K562 (cell line): Measurements from ENCODE around the gene ANKRD27. TPM values are rescaled to one million over a fixed set of nuclear protein-coding genes. Genes with fewer than 3 reads are reported as not detected.

ENCODE experiments used
- ARID1B ChIP-seq: fragments of 450-650 bp; IDR thresholded peaks from 2 replicates; pipeline ENCODE4 v1.6.1; 2016; ENCODE audit warnings: antibody characterized with exemption, mild to moderate bottlenecking, inconsistent platforms
- ATF4 ChIP-seq: fragments of 450-650 bp; formaldehyde crosslinking; IDR thresholded peaks from 2 replicates; pipeline ENCODE4 v1.4.0; 2022; ENCODE audit warnings: mild to moderate bottlenecking, moderate library complexity
- BRD4 ChIP-seq: fragments of 200-600 bp; sonication (generic); IDR thresholded peaks from 2 replicates; pipeline ENCODE4 v1.6.1; 2017; ENCODE audit warnings: inconsistent platforms
- CAMTA2 ChIP-seq: fragments of 250-450 bp; sonication (Bioruptor Pico); conservative IDR thresholded peaks from 2 replicates; pipeline ENCODE4 v1.5.1; 2022
- COPS2 ChIP-seq: fragments of 450-650 bp; conservative IDR thresholded peaks from 2 replicates; pipeline ENCODE4 v1.6.1; 2016; ENCODE audit warnings: mild to moderate bottlenecking, moderate library complexity
- ELF2 ChIP-seq: fragments of 250-450 bp; sonication (Bioruptor Pico); IDR thresholded peaks from 2 replicates; pipeline ENCODE4 v1.5.0; 2021; ENCODE audit warnings: mild to moderate bottlenecking
- ERF ChIP-seq: fragments of 450-650 bp; formaldehyde crosslinking; IDR thresholded peaks from 2 replicates; pipeline ENCODE4 v1.4.0; 2020; ENCODE audit warnings: mild to moderate bottlenecking, mixed read lengths
- ETV6 ChIP-seq, 3 experiments: fragments of 150-350 bp in 1 of 3; sonication (generic) in 1 of 3; formaldehyde crosslinking in 1 of 3; IDR thresholded peaks; 2 replicates each; pipeline versions ENCODE4 v1.6.1 to v1.8.0; 2014 to 2022; ENCODE audit warnings: borderline replicate concordance in 2 of 3, low read depth in 2 of 3, antibody characterized with exemption in 1 of 3, low read length in 1 of 3, mild to moderate bottlenecking in 1 of 3, missing genetic modification reagents in 1 of 3
- EWSR1 ChIP-seq: fragments of 450-650 bp; IDR thresholded peaks from 2 replicates; pipeline ENCODE4 v1.6.1; 2018; ENCODE audit warnings: borderline replicate concordance, mild to moderate bottlenecking, low read depth, moderate library complexity; ENCODE audit not compliant: partially characterized antibody
- FOXP4 ChIP-seq: sonication (generic); formaldehyde crosslinking; IDR thresholded peaks from 2 replicates; pipeline ENCODE4 v1.8.0; 2022; ENCODE audit warnings: mild to moderate bottlenecking, missing genetic modification reagents, borderline replicate concordance
- GTF2E2 ChIP-seq: fragments of 200-800 bp; sonication (Bioruptor generic); IDR thresholded peaks from 2 replicates; pipeline ENCODE4 v1.6.1; 2016; ENCODE audit warnings: missing genetic modification characterization, missing compliant biosample characterization
- HDGF ChIP-seq: fragments of 450-650 bp; IDR thresholded peaks from 2 replicates; pipeline ENCODE4 v1.6.1; 2016
- RB1 ChIP-seq: fragments of 450-650 bp; IDR thresholded peaks from 2 replicates; pipeline ENCODE4 v1.6.1; 2017; ENCODE audit warnings: low read depth, mild to moderate bottlenecking
- SRSF9 ChIP-seq: fragments of 200-400 bp; formaldehyde crosslinking; IDR thresholded peaks from 2 replicates; pipeline ENCODE4 v1.6.1; 2017; ENCODE audit warnings: low read depth, low read length, borderline replicate concordance
- SUPT5H ChIP-seq: fragments of 450-650 bp; IDR thresholded peaks from 2 replicates; pipeline ENCODE4 v1.6.1; 2016
- ZBTB43 ChIP-seq: sonication (generic); formaldehyde crosslinking; IDR thresholded peaks from 2 replicates; pipeline ENCODE4 v1.8.0; 2023; ENCODE audit warnings: mild to moderate bottlenecking, missing genetic modification reagents
- ZKSCAN8 ChIP-seq: fragments of 200-800 bp; sonication (Bioruptor generic); IDR thresholded peaks from 2 replicates; pipeline ENCODE4 v1.6.1; 2016; ENCODE audit warnings: missing genetic modification characterization, missing compliant biosample characterization
- ZNF184 ChIP-seq: sonication (generic); formaldehyde crosslinking; IDR thresholded peaks from 2 replicates; pipeline ENCODE4 v1.5.0; 2020; ENCODE audit warnings: missing genetic modification reagents
- ZNF239 ChIP-seq: fragments of 250-450 bp; sonication (Bioruptor Pico); IDR thresholded peaks from 2 replicates; pipeline ENCODE4 v1.4.0; 2020; ENCODE audit warnings: mild to moderate bottlenecking
- ZNF24 ChIP-seq: fragments of 450-650 bp; IDR thresholded peaks from 2 replicates; pipeline ENCODE4 v1.6.1; 2016
- ZNF780A ChIP-seq: fragments of 250-450 bp; sonication (Bioruptor Pico); IDR thresholded peaks from 2 replicates; pipeline ENCODE4 v1.5.0; 2021; ENCODE audit warnings: mild to moderate bottlenecking
- ZNF785 ChIP-seq: fragments of 250-450 bp; sonication (Bioruptor Pico); IDR thresholded peaks from 2 replicates; pipeline ENCODE4 v1.4.0; 2020; ENCODE audit warnings: mild to moderate bottlenecking
- polyA plus RNA-seq, 8 experiments: library from polyadenylated mRNA; depleted of rRNA in 4 of 8; stranded (reverse) in 5 of 8; unstranded in 3 of 8; fragments of >200 nt; fragmentation: Nextera tagmentation in 2 of 8; fragmentation: Illumina TruSeq in 1 of 8; extraction: Ambion mirVana in 2 of 8; extraction: Trizol in 1 of 8; gene quantifications; 2 replicates each; pipeline versions ENCODE4 v1.2.1 to v1.2.3, GENCODE V29; 2011 to 2014; ENCODE audit warnings: inconsistent platforms in 1 of 8, missing spikeins in 1 of 8
- total RNA-seq, 7 experiments: library from RNA; depleted of rRNA in 6 of 7; stranded (reverse); fragments of >200 nt in 6 of 7; fragmentation: Illumina TruSeq in 2 of 7; extraction: Trizol in 2 of 7; gene quantifications; 2 replicates each; pipeline versions ENCODE4 v1.2.1 to v1.2.3, GENCODE V29; 2011 to 2021; ENCODE audit warnings: low replicate concordance in 1 of 7
- TF ChIP-seq, protein P1 (sequence below), 2 experiments: IDR thresholded peaks in 1 of 2; conservative IDR thresholded peaks in 1 of 2; 2 replicates each; pipeline ENCODE4 v1.6.1; 2016; ENCODE audit warnings: low read depth in 2 of 2, mild to moderate bottlenecking in 1 of 2, missing compliant biosample characterization in 1 of 2, missing genetic modification characterization in 1 of 2, moderate library complexity in 1 of 2

The ANKRD27 gene
- total and polyA plus RNA-seq, 9 of the 15 experiments (the other 6 are each of a cell fraction or from before 2014, with no cell fraction given), result 5.3 to 71.3 (median 54.2) TPM

DNA sequence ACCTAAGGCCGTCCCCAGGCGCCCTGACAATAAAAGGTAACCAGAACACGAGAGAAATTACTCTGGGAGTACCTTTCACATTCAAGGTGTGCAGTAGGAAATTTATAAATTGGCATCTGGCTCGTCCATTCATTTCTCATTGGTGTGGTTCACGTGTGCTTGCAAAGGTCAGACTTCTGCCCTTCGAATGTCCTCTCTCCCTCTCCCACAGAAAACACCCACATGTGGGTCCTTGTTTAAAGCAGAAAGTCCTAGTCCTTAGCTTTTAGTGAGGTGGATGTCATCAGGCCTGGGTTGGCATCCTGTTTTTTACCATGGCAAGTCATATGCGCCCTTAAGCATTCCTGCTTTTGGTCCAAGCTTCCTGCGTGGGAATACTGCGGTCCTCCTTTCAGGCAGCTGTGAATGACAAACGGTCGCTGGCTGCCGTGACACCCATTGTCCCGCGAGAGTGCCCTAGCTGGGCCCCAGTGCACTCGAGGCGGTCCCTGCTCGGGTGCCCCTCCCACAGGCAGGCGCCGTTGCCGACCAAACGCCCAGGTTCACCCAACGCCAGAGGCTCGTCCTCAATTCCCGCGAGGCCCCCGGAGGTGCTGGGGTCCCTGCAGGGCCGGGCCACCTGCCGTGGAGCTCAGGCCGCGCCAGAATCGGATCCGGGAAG, 16.4 kb upstream of the ANKRD27 start, which contains the start of gene NUDT19 (continued):
- TF ChIP-seq ELF2, result no peak
- no peak for TF ChIP-seq ETV6 (IDR thresholded peaks at IDR 0.05; ENCODE audit: borderline replicate concordance in 1 of 2, low read depth in 2 of 2, low read length in 1 of 2)
- TF ChIP-seq ETV6 (CRISPR knock-in tag; IDR thresholded peaks at IDR 0.05; ENCODE audit: borderline replicate concordance), result no peak
- no peak for TF ChIP-seq ERF (CRISPR knock-in tag)
- TF ChIP-seq BRD4, result no peak
- 0 out of 2 replicates have a peak, but pooled peaks have one; percentile 52 for TF ChIP-seq RB1
- TF ChIP-seq SUPT5H, result peak; percentile 77
- TF ChIP-seq ARID1B, result no peak
- no peak for TF ChIP-seq SRSF9
- no peak for TF ChIP-seq ZNF785 (CRISPR knock-in tag)
- no peak for TF ChIP-seq GTF2E2
- no peak for TF ChIP-seq COPS2
- TF ChIP-seq ZNF24, result peak; percentile 41; the same call in 1 of the 2 replicates
- TF ChIP-seq ZNF780A (CRISPR knock-in tag), result no peak
- peak; percentile 64; the same call in 1 of the 2 replicates for TF ChIP-seq HDGF
- no peak for TF ChIP-seq ZKSCAN8 (CRISPR knock-in tag)
- no peak for TF ChIP-seq FOXP4 (CRISPR knock-in tag)
- TF ChIP-seq ZBTB43 (CRISPR knock-in tag), result no peak
- TF ChIP-seq ZNF239, result no peak
- TF ChIP-seq, protein P1, sequence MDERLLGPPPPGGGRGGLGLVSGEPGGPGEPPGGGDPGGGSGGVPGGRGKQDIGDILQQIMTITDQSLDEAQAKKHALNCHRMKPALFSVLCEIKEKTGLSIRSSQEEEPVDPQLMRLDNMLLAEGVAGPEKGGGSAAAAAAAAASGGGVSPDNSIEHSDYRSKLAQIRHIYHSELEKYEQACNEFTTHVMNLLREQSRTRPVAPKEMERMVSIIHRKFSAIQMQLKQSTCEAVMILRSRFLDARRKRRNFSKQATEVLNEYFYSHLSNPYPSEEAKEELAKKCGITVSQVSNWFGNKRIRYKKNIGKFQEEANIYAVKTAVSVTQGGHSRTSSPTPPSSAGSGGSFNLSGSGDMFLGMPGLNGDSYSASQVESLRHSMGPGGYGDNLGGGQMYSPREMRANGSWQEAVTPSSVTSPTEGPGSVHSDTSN (CRISPR knock-in tag; IDR thresholded peaks at IDR 0.05; ENCODE audit: low read depth), result no peak
- TF ChIP-seq, protein P1 (tag; conservative IDR thresholded peaks at IDR 0.05; ENCODE audit: low read depth), result peak; percentile 35; the same call in 1 of the 2 replicates
- no peak for TF ChIP-seq CAMTA2 (CRISPR knock-in tag)
- no peak for TF ChIP-seq EWSR1
- TF ChIP-seq ATF4, result no peak
- no peak for TF ChIP-seq ZNF184
